Brain microvascular endothelial cell (primary cell): ENCODE data around the gene CIBAR2.

Source experiments
- DNase-seq: peaks from one replicate; pipeline ENCODE4 v3.0.0-alpha.2; 2020
- H3K27ac ChIP-seq: fragments of 250-450 bp; sonication (Bioruptor Pico); 2 replicates; pipeline ENCODE4 v1.5.1; 2020; ENCODE audit warnings: mild to moderate bottlenecking, moderate library complexity
- H3K27me3 ChIP-seq: fragments of 250-450 bp; sonication (Bioruptor Pico); replicated peaks from 2 replicates; pipeline ENCODE4 v1.5.1; 2020; ENCODE audit warnings: mild to moderate bottlenecking
- H3K36me3 ChIP-seq: fragments of 250-450 bp; sonication (Bioruptor Pico); replicated peaks from 2 replicates; pipeline ENCODE4 v1.5.1; 2020; ENCODE audit warnings: mild to moderate bottlenecking
- H3K4me3 ChIP-seq: 2 replicates; pipeline ENCODE4 v1.5.1; 2011; ENCODE audit warnings: low read depth, mild to moderate bottlenecking, control low read depth, low read length, moderate library complexity
- in situ Hi-C: cut with HindIII; loops from 2 replicates; pipeline ENCODE4 v1.10.0; 2017; ENCODE audit warnings: low sequenced_read_pairs, low pct_ligation_motif_present
- TF ChIP-seq, protein P1 (sequence below): IDR thresholded peaks from 2 replicates; pipeline ENCODE4 v1.5.1; 2011; ENCODE audit warnings: low read depth, mild to moderate bottlenecking, moderate library complexity, low read length, control low read depth, inconsistent platforms; ENCODE audit errors: missing control alignments

Gene CIBAR2

DNA sequence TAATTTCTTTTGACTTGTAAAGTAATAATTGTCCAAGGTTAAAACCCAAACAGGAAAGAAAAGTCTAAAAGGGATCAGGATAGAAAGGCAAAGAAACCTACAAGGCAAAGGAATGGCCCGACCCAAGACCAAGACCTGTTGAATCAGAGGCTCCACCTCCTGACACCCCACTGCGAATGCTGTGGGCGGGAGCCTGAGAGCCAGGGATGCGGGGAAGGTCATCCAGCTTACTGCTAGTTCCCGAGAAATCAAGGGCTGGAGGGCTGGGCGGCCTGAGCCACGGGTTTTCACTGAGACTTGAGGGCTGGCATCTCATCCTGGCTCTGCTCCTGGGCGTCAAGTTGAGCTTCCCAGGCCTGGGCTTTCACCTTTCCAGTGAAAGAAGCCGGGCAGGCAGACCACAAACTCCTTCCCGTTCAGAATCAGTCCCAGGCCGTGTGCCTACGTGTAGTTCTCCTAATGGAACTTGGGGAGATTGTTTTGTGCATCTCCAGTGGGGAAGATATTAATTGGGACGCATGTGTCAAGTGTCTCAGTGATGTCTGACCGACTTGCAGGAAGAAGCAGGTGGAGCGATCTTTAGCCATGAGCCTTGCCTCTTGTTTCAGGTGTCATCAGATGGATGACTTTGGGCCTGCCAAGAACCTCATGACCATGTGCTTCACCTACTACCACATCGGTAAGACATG is 36.9 kb downstream of the CIBAR2 start:
- in situ Hi-C loops, result no loop called here
- Histone ChIP-seq H3K4me3 (no peak overlapping the region), H3K36me3 (peaks cover 6% of the 10 kb centered on the region), H3K27ac (no peak overlapping the region), H3K27me3 (no peaks in the 10 kb centered on the region)
- no peak for DNase-seq
- TF ChIP-seq, protein P1, sequence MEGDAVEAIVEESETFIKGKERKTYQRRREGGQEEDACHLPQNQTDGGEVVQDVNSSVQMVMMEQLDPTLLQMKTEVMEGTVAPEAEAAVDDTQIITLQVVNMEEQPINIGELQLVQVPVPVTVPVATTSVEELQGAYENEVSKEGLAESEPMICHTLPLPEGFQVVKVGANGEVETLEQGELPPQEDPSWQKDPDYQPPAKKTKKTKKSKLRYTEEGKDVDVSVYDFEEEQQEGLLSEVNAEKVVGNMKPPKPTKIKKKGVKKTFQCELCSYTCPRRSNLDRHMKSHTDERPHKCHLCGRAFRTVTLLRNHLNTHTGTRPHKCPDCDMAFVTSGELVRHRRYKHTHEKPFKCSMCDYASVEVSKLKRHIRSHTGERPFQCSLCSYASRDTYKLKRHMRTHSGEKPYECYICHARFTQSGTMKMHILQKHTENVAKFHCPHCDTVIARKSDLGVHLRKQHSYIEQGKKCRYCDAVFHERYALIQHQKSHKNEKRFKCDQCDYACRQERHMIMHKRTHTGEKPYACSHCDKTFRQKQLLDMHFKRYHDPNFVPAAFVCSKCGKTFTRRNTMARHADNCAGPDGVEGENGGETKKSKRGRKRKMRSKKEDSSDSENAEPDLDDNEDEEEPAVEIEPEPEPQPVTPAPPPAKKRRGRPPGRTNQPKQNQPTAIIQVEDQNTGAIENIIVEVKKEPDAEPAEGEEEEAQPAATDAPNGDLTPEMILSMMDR, result no peak

DNA sequence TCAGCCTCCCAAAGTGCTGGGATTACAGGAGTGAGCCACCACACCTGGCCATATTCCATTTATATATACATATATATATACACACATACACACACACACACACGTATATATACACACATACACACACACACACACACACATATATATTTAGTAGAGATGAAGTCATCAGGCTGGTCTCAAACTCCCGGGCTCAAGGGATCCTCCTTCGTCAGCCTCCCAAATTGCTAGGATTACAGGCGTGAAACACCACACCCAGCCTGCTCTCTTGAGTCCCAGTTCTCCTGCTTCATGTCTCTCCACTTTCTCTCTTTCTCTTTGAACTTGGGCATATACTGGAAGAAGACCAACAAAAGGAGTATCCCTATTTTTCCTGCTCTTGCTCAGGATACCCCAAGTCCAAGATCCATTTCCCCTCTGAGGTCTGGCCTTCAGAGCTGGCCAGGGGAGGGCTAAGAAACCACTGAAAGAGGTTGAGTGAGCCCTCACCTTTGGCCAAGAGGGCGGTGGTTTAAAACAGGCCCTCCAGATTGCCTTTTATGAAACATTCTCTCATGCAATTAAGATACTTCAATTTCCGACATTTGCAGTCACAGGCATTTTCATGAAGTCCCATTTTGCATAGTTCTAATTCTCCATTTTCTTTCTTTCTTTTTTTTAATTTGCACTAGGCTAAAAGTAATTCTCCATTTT is 37.9 kb downstream of the CIBAR2 start:
- H3K27ac ChIP-seq, result no peak overlapping the region
- no peak for DNase-seq
- H3K27me3 ChIP-seq, result no peaks in the 10 kb centered on the region
- H3K4me3 ChIP-seq, result no peak overlapping the region
- in situ Hi-C loops, result no loop called here
- peaks cover 6% of the 10 kb centered on the region for H3K36me3 ChIP-seq
- TF ChIP-seq, protein P1, result no peak

DNA sequence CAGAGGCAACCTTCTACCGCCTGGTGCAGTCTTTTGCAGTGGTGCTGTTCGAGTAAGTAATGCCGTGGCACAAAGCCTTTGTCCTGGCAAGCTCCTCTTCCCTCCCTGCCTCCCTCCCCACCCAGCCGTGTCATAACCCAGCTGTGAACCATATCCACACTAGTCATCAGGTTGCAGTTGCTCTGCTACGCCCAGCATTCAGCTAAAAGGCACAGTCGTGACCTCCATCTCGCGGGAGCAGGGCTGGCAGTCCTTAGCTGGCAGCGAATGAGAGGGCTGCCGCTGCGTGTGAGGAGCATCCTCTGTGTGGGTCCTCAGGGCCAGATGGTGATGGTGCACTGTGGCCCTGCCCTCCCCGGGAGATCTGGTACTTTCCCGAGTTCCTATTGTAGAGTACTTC is 39.3 kb downstream of the CIBAR2 start:
- no peaks in the 10 kb centered on the region for H3K36me3 ChIP-seq
- TF ChIP-seq, protein P1, result no peak
- H3K4me3 ChIP-seq, result no peak overlapping the region
- no peak overlapping the region for H3K27ac ChIP-seq
- no peaks in the 10 kb centered on the region for H3K27me3 ChIP-seq
- in situ Hi-C loops, result no loop called here
- no peak for DNase-seq

DNA sequence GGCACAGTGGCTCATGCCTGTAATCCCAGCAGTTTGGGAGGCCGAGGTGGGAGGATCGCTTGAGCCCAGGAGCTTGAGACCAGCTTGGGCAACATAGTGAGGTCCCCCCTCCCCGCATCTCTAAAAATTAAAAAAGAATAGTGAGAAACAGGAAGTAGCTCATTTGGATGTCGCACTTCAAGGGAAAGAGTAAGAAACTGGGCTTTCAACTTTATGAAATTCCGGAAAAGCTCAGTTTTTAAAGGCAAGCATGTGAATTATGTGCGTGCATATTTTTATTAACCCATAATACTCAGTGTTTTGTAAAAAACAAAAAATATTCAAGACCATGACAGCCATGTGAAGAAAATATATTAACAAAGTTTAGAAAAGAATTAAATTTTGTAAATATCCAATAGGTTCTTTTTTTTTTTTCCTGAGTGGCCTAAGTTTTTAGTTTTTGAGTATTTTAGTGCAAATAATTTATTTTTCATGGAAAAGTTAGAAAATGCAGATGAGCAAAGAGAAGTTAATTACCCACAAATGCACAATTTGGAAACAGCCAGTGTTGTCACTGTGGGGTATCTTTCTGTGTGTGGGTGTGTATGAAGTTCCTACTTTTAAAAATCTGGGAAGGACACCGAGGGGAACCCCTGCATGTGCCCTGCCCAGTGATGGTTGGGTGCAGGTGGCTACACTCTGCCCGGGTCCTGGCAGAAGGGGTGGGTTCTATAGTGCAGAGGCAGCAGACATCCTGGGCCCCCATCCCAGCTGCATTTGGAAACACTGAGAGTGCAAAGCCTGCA is 40.0 kb downstream of the CIBAR2 start:
- Histone ChIP-seq H3K36me3 (no peaks in the 10 kb centered on the region), H3K27ac (no peak overlapping the region), H3K4me3 (no peak overlapping the region), H3K27me3 (no peaks in the 10 kb centered on the region)
- DNase-seq, result no peak
- TF ChIP-seq, protein P1, result no peak
- in situ Hi-C loops, result no loop called here

DNA sequence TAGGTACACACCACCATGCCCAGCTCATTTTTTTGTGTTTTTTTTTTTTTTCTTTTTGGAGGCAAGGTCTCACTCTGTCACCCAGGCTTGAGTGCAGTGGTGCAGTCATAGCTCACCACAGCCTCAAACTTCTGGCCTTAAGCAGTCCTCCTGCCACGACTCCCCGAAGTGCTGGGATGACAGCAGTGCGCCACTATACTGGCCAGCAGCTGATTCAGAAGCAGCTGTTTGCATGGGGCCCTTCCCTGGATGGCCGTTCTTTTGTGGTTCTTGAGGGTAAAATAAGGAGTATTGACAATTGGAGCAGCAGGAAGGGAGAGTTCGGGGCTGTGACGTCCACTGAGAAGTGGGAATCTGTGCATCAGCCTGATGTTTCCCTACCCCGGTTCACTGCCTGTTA is 43.1 kb downstream of the CIBAR2 start:
- no peak for DNase-seq
- Histone ChIP-seq H3K27ac (no peak overlapping the region), H3K4me3 (no peak overlapping the region), H3K27me3 (no peaks in the 10 kb centered on the region), H3K36me3 (no peaks in the 10 kb centered on the region)
- TF ChIP-seq, protein P1, result no peak
- in situ Hi-C loops, result no loop called here
